ENCODE data around the gene ALG14. TPM values are rescaled to one million over a fixed set of nuclear protein-coding genes. Genes with fewer than 3 reads are reported as not detected.

The ALG14 gene
- total RNA-seq, 2 experiments from 2014 or later: 0.08 to 0.52 TPM

DNA sequence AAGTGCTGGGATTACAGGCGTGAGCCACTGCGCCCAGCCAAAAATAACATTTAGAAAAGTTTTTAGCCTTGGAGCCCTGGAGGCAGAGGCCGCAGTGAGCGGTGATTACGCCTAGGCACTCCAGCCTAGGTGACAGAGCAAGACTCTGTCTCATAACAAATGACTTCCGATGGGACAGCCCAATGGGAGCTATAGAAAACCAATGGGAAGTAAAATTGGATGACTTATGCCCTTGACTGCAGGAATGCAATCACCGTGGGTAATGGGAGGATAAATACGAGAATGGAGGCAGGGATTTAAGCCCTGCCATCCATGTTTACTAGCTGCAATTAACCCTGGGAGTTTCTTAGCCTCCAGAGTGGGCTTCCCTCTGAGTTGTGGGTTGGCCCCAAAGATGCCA lies 108.9 kb downstream of the ALG14 start:
- Histone ChIP-seq H3K27ac (ENCODE audit: low read depth in 1 of 2, low read length in 2 of 2) (no peak overlapping the region), H3K4me3 (ENCODE audit: low read length) (no peak overlapping the region), H3K27me3 (ENCODE audit: control insufficient read depth in 1 of 2, insufficient read depth in 2 of 2, low read length in 2 of 2) (no peaks in the 10 kb centered on the region), H3K9me3 (ENCODE audit: control insufficient read depth in 1 of 2, insufficient read depth in 1 of 2, low read length in 2 of 2) (no peaks in the 10 kb centered on the region), H3K4me1 (ENCODE audit: insufficient read depth, low read length) (peaks cover 6% of the 10 kb centered on the region), H3K36me3 (ENCODE audit: insufficient read depth, low read length) (no peaks in the 10 kb centered on the region)
- TF ChIP-seq, protein P1, sequence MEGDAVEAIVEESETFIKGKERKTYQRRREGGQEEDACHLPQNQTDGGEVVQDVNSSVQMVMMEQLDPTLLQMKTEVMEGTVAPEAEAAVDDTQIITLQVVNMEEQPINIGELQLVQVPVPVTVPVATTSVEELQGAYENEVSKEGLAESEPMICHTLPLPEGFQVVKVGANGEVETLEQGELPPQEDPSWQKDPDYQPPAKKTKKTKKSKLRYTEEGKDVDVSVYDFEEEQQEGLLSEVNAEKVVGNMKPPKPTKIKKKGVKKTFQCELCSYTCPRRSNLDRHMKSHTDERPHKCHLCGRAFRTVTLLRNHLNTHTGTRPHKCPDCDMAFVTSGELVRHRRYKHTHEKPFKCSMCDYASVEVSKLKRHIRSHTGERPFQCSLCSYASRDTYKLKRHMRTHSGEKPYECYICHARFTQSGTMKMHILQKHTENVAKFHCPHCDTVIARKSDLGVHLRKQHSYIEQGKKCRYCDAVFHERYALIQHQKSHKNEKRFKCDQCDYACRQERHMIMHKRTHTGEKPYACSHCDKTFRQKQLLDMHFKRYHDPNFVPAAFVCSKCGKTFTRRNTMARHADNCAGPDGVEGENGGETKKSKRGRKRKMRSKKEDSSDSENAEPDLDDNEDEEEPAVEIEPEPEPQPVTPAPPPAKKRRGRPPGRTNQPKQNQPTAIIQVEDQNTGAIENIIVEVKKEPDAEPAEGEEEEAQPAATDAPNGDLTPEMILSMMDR (IDR thresholded peaks at IDR 0.05): no peak
- ChIA-PET POLR2A (no interaction called here), CTCF (no interaction called here)
- Mint-ChIP-seq H3K9me3 (no peaks in the 10 kb centered on the region), H3K4me3 (no peak overlapping the region), H3K27ac (no peak overlapping the region), H3K4me1 (ENCODE audit: low read depth) (peaks cover 18% of the 10 kb centered on the region), H3K27me3 (no peaks in the 10 kb centered on the region), H3K36me3 (ENCODE audit: low read depth) (peaks cover 3% of the 10 kb centered on the region)
- DNase-seq (no peak), ATAC-seq (ENCODE audit: poor library complexity) (no peak)
- intact Hi-C loops (cut with DNase I, micrococcal nuclease): no loop called here

DNA sequence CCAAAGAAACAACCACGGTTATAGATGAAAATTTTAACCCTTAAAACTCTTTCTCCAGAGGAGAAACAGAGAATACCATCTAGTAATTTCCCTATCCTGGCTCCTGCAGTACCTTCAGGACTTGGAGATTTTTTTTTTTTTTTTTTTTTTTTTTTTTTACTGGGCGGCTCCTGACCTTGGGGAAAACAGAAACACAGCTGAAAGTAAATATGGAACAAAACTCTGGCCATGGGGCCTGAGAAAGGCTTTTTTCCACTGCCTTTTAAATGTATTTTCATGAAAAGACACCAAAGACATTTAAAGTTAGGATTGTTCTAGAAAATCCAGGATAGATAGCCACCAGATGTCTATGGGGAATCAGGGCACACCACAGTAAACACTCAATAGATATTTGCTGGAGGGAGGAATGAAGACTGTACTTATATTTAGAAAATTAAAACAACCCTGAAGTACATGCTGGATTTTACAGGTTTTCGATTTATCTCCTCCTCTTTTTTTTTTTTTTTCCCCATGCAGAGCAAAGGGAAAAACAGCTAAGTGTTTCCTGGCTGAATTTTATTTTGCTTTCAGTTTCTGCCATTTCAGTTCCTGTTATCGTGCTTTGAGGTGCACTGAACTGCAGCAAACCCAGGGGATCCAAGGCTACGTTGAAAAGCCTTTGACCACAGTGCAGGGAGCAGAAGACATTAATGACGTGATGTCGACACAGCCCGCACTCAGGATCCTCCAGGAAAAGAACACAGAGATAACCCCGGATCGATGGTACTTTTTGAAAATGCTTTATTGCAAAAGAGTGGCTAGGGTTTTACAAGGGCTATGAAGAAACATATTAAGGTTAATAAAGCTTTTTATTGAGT lies 110.1 kb downstream of the ALG14 start:
- no peaks in the 10 kb centered on the region for H3K27me3 Mint-ChIP-seq
- Histone ChIP-seq H3K27me3 (ENCODE audit: control insufficient read depth in 1 of 2, insufficient read depth in 2 of 2, low read length in 2 of 2) (no peaks in the 10 kb centered on the region), H3K9me3 (ENCODE audit: control insufficient read depth in 1 of 2, insufficient read depth in 1 of 2, low read length in 2 of 2) (no peaks in the 10 kb centered on the region), H3K36me3 (ENCODE audit: insufficient read depth, low read length) (no peaks in the 10 kb centered on the region), H3K27ac (ENCODE audit: low read depth in 1 of 2, low read length in 2 of 2) (peak overlapping the region; percentile 30 to 41), H3K4me3 (ENCODE audit: low read length) (peak overlapping the region; percentile 61), H3K4me1 (ENCODE audit: insufficient read depth, low read length) (peaks cover 6% of the 10 kb centered on the region)
- H3K27ac Mint-ChIP-seq: peak overlapping the region; percentile 83
- CTCF ChIA-PET: no interaction called here
- TF ChIP-seq, protein P1 (IDR thresholded peaks at IDR 0.05): no peak
- peaks cover 3% of the 10 kb centered on the region for H3K36me3 Mint-ChIP-seq (ENCODE audit: low read depth)
- peaks cover 18% of the 10 kb centered on the region for H3K4me1 Mint-ChIP-seq (ENCODE audit: low read depth)
- DNase-seq (peak in 10 of 14 experiments; percentile 2 to 58 (median 27)), ATAC-seq (ENCODE audit: poor library complexity) (peak; percentile 52)
- intact Hi-C loops (cut with DNase I, micrococcal nuclease): no loop called here
- POLR2A ChIA-PET: interaction anchor here (0.7 to 1.0 kb wide), 3 partner anchors 36 to 546 kb away, joined by 3 to 5 read pairs (median 4); partner anchors contain the start of gene CNN3
- H3K4me3 Mint-ChIP-seq: peak overlapping the region; percentile 94
- H3K9me3 Mint-ChIP-seq: no peaks in the 10 kb centered on the region

DNA sequence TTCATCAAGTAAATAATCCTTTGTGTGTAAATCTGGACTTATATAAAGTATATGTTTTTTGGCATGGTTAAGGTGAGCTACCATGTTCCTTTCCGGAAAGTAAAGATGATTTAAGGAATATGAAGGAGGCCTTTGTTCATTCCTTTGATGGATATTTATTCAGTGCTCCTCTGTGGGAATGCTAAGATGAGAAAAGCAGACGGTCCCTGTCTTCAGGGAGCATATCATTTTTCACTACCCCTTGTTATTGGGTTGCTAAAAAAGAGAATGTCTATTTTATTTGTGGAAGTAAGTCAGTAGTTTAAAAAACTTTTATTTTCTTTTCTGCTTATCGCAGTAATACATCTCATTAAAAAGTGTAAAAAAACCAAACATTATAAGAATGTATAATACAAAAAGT lies 110.8 kb downstream of the ALG14 start:
- POLR2A ChIA-PET: no interaction called here
- no peak for ATAC-seq (ENCODE audit: poor library complexity)
- peak overlapping the region; percentile 83 for H3K27ac Mint-ChIP-seq
- H3K27ac ChIP-seq (ENCODE audit: low read depth in 1 of 2, low read length in 2 of 2): no peak overlapping the region
- no peaks in the 10 kb centered on the region for H3K36me3 ChIP-seq (ENCODE audit: insufficient read depth, low read length)
- peaks cover 6% of the 10 kb centered on the region for H3K4me1 ChIP-seq (ENCODE audit: insufficient read depth, low read length)
- no peak for DNase-seq
- peaks cover 3% of the 10 kb centered on the region for H3K36me3 Mint-ChIP-seq (ENCODE audit: low read depth)
- peak overlapping the region; percentile 94 for H3K4me3 Mint-ChIP-seq
- H3K4me3 ChIP-seq (ENCODE audit: low read length): no peak overlapping the region
- H3K4me1 Mint-ChIP-seq (ENCODE audit: low read depth): peaks cover 18% of the 10 kb centered on the region
- H3K27me3 ChIP-seq (ENCODE audit: control insufficient read depth in 1 of 2, insufficient read depth in 2 of 2, low read length in 2 of 2): no peaks in the 10 kb centered on the region
- CTCF ChIA-PET: no interaction called here
- no peaks in the 10 kb centered on the region for H3K27me3 Mint-ChIP-seq
- no peaks in the 10 kb centered on the region for H3K9me3 Mint-ChIP-seq
- no peaks in the 10 kb centered on the region for H3K9me3 ChIP-seq (ENCODE audit: control insufficient read depth in 1 of 2, insufficient read depth in 1 of 2, low read length in 2 of 2)
- TF ChIP-seq, protein P1 (IDR thresholded peaks at IDR 0.05): no peak
- intact Hi-C loops (cut with DNase I, micrococcal nuclease): no loop called here
